HG03354 (cell line): ENCODE data around the gene DCDC2C.
"Not testable (repeated sequence)": the region's sequence is repeated elsewhere in the genome, so short reads cannot be mapped to it uniquely, and the experiment has no call there.

Experiments used
- ATAC-seq: cut with Tn5 transposase; IDR thresholded peaks from one replicate; pipeline ENCODE4 v1.9.1; 2021; ENCODE audit warnings: mild to moderate bottlenecking; ENCODE audit not compliant: unreplicated experiment, poor library complexity, severe bottlenecking

DCDC2C gene

DNA sequence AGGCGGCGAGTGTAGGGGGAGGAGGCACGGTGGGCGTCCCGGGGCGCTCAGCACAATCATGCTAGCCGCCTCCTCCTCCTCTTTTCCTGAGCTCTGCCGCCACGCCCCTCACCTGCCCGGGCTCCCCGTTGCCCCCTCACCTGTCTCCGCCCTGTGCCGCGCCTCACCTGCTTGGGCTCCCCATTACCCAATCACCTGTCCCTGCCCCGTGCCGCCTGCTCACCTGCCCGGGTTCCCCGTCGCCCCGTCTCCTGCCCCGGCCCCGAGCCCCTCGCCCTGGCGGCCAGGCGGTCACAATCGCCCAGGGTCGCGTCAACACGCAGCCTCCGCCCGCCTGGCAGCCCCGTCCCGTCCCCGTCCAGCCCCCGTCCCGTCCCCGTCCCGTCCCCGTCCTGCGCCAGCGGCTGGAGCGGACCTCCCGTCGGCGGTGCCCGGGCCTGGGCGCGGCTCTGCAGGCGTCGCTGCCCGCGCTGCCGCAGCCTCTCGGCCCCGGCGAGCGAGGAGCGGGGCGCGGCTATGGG, at the start of gene DCDC2C:
Gene DCDC2C, plus strand, starts transcription at position 340 of the 521 bp plus-strand sequence. Its CDS starts 177 bp downstream, at position 517.
- no peak for ATAC-seq

- no peak for ATAC-seq
Measured at GRCh38 chr2:3654011-3654410, 49.4 kb upstream of the DCDC2C start.

GRCh38 chr2:3654531-3655225, 48.7 kb upstream of the DCDC2C start:
- no peak for ATAC-seq

DNA sequence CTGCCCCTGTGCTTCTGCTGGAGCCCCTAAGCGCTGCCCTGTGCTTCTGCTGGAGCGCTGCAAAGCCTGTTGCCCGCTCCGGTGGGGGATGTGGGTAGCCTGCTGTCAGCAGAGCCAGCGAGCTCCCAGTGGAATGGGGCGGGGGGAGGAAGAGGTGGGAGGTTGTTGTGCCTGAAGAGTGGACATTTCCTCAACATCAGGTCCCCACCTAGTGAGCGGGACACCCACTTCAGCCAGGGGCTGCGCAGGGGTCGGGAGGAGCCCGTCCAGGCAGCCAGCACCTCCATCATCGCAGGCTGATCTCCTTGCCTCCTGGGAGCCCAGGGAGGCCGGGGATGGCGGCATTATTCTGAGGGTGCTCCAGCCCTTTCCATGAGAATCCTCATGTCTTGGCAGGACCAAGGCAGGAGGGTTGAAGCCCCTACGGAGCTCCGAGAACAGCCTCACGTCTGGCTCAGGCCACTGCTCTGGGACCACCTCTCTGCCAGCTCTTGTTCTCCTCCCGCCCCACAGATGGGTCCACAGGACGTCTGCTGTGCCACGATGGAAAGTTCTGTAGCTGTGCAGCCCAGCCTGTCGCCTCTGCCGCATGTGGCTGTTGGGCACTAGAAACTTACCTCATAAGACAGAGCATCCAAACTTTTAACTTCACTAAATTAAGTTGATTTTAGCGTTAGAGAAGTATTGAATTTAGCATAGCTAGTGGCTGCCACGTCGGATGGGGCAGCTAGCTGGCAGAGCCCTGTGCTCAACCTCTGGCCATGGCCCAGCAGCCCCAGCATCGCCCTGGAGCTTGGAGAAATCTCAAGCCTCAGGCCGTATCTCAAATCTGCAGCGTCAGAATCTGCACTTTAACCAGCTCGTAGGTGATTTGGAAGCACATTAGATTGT, 47.3 kb upstream of the DCDC2C start:
- no peak for ATAC-seq

- no peak for ATAC-seq
Measured at GRCh38 chr2:3656762-3657721, 46.3 kb upstream of the DCDC2C start.

DNA sequence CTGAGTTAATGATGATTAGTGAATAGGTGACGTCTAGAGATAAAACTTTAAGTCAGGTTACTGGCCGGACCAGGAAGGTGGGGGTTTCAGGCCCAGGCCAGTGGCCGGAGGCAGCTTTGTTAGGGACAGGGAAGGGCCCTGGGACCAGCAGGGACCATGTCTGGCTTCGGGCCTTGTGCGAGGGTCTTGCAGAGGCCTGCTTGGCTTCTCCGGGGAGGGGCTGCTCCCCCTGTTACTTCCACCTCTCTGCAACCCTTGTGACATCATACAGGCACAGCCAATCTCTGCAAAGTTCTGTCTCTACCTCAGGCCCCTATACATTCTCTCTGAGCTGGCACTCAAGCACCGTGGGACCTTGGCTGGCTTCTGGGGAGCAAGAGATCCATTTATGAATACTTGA, 45.5 kb upstream of the DCDC2C start, which contains the start of gene ALLC:
Gene ALLC, plus strand, starts transcription at position 320 of the 400 bp plus-strand sequence. CDS start 12,958 bp downstream, outside the sequence.
- no peak for ATAC-seq

GRCh38 chr2:3659447-3660432, 43.6 kb upstream of the DCDC2C start:
- ATAC-seq, result no peak

- not testable (repeated sequence) for ATAC-seq
Measured at GRCh38 chr2:3660640-3661039, 42.7 kb upstream of the DCDC2C start.

DNA sequence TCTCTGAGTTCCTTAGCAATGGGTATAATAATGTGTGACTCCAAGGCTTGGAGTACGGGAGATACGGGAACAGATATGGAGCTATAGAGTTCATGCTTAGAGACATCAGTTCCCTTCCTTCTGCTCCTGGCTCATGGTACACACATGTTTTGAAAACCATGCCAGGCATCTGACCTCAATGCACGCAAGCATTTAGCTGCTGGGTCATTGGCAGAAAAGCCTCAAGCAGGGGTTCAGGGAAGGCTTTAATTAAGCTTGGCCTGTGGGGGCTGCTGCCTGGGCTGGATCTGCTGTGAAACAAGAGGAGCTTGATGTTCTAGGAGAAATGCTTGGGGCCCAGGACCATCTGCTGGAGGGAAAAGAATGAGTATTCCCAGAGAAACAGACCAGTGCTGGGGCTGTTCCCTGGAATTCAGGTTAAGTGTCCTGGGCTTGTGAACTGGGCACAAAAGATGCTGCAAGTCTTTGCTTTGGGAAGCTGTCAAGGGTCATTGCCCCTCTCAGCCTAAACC, 42.2 kb upstream of the DCDC2C start:
- ATAC-seq, result no peak

GRCh38 chr2:3662239-3662638, 41.1 kb upstream of the DCDC2C start:
- ATAC-seq, result no peak

DNA sequence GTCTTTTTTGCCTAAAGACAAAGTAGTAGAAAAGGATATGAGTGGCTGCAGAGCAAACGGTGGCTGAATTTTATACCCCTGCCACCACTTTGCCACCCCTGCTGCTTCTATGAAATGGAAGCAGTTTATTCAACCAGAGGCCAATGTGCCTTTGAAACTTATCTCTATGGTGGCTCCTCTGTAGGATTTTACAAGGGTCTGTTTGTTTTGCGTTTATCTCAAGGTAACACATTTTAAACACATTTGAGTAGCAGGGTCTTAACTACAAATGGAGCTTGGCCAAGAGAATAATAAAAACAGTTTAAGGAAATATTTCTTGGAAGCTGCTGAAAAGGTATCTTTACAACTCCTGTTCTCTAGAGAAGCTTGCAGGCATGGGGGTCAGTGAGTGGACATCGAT, 39.3 kb upstream of the DCDC2C start:
- no peak for ATAC-seq

- ATAC-seq, result no peak
Measured at GRCh38 chr2:3664925-3665324, 38.5 kb upstream of the DCDC2C start.

- ATAC-seq, result no peak
Measured at GRCh38 chr2:3665886-3666612, 37.3 kb upstream of the DCDC2C start.

DNA sequence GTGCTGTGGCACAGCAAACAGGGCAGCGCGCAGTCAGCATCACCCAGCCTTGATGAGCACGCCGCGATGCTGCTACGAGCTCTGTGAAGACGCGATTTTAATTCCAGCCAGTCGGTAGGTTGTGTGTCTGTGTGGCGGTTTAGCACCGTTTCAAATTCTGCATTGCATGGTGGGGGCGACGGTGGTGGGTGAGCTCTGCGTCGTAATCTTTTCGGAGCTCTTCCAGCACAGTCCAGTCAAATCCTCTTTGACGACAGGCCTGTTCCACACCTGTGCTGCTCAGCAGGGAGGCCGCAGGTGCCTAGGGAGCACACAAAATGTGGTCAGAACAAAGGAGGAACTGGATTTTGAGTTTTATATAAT, 36.8 kb upstream of the DCDC2C start:
- ATAC-seq, result no peak

DNA sequence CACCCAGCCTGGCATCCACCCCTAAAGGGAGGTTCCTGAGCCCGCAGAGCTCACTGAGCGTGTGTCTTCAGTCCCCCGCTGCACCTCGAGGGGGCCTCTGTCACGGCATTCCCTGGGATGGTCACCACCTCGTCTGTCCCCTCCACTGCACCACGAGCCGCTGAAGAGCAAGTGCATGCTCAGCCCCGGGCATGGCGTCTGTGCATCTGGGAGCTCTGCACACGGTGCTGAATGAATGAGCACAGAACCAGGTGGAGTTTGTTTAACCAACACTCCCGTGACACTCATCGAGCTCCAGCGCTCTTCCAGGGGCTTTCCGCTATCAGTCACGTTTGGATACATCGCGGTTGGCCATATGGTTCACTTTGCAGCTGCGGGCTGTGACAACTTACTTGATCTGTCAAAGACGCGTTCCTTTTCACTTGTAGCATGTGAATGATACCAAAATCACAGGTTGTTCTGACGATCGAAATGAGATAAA, 36.2 kb upstream of the DCDC2C start:
- ATAC-seq, result no peak

- ATAC-seq, result no peak
Measured at GRCh38 chr2:3669656-3670055, 33.7 kb upstream of the DCDC2C start.

- no peak for ATAC-seq
Measured at GRCh38 chr2:3670376-3670775, 33.0 kb upstream of the DCDC2C start.

- ATAC-seq, result no peak
Measured at GRCh38 chr2:3670941-3671340, 32.4 kb upstream of the DCDC2C start.
